ENCODE data around the gene UACA. TPM values are rescaled to one million over a fixed set of nuclear protein-coding genes. Genes with fewer than 3 reads are reported as not detected.
"Not testable (repeated sequence)": the region's sequence is repeated elsewhere in the genome, so short reads cannot be mapped to it uniquely, and the experiment has no call there.

Gene UACA
- total RNA-seq, 1 donor: 149 TPM

DNA sequence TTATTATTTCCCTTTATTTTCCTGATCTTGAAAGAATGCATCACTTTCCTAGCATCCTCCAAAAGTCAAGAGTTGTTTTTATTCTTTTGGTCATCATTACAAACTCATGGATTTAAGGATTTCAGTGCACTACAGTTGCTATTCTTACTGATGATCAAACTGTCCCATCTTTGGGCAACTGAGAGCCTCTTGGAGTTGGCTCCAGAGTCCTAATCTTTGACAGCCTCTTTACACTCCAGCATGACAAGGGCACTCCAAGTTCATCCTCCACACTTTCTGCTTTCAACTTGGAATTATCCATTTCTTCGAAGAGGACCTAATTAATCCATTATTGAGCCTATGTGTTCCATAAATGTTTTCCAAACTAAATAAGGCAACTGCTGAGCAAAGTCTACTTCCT, 5.7 kb downstream of the UACA start:
- TF ChIP-seq, protein P1, sequence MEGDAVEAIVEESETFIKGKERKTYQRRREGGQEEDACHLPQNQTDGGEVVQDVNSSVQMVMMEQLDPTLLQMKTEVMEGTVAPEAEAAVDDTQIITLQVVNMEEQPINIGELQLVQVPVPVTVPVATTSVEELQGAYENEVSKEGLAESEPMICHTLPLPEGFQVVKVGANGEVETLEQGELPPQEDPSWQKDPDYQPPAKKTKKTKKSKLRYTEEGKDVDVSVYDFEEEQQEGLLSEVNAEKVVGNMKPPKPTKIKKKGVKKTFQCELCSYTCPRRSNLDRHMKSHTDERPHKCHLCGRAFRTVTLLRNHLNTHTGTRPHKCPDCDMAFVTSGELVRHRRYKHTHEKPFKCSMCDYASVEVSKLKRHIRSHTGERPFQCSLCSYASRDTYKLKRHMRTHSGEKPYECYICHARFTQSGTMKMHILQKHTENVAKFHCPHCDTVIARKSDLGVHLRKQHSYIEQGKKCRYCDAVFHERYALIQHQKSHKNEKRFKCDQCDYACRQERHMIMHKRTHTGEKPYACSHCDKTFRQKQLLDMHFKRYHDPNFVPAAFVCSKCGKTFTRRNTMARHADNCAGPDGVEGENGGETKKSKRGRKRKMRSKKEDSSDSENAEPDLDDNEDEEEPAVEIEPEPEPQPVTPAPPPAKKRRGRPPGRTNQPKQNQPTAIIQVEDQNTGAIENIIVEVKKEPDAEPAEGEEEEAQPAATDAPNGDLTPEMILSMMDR (IDR thresholded peaks at IDR 0.05; ENCODE audit: insufficient read depth, low read length): no peak
- H3K4me3 ChIP-seq (ENCODE audit: low read depth, low read length): no peak overlapping the region
- no peak for DNase-seq (ENCODE audit: low read depth)

DNA sequence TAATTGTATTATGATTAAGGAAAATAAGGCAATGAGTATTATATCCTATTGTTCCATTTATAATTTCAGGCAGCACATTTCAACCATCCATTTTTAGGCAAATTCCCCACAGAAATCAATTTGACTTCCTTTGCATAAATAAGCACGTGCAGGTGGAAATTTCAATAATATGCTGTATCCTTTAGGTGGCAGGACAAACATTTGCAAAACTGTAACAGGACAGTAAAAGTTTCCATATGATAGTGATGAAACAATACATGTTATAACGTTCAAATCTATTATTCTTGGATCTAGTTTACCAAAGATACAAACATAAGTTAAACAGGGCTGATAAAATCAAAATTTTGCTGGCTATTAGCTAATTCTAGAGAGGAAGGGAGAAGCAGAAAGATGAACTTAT, 8.5 kb downstream of the UACA start:
- DNase-seq (ENCODE audit: low read depth): peak; percentile 25
- H3K4me3 ChIP-seq (ENCODE audit: low read depth, low read length): no peak overlapping the region
- TF ChIP-seq, protein P1 (IDR thresholded peaks at IDR 0.05; ENCODE audit: insufficient read depth, low read length): peak; percentile 3

DNA sequence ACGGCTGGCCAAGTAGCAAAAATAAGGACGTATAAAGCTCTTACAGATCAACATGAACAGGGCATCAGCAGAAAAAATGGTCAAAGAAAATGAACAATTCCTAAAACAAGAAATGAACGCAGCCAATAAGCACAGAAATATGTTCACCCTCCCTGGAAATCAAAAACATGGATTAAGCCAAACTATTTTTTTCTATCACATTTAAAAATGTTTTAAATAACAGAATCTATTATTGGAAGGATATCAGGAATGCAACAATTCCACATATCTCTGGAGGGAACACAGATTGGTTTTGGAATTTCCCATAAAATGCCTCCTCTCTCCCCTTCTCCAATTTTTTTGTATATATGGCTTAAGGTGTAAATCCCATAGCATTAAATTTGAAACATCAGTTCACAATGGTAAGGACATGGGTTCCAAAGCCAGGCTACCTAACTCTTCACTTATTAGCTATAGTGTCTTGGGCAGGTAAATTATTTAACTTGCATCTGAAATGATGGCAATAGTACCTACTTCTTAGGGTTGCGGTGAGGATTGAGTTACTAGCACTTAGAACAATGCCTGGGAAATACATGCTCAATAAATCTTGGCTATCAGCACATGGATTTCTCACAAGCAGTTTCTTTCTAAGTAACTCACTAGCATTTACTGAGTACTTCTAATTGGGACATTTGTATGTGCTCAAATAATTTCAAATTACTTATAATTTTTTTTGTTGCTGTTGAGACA, 10.1 kb downstream of the UACA start:
- peak; percentile 67 for DNase-seq (ENCODE audit: low read depth)
- TF ChIP-seq, protein P1 (IDR thresholded peaks at IDR 0.05; ENCODE audit: insufficient read depth, low read length): no peak

DNA sequence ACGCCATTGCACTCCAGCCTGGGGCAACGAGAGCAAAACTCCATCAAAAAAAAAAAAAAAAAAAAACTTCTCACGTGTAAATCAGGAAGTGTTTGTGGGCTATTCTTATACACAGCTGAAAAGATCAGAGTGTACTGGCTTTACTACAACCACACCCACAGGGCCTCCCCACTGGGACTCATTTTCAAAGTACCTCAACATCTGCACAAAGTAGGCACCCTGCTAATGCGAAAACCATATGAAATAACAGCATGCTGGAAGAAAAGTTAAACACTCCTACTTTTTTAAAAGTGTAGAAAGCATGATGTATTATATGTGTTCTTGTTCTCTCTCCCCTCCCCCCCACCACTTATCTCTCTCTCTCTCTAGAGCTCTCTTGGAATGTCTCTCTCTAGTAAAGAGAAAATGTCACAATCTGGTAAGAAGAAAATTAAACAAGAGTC, 11.1 kb downstream of the UACA start:
- no peak overlapping the region for H3K4me3 ChIP-seq (ENCODE audit: low read depth, low read length)
- TF ChIP-seq, protein P1 (IDR thresholded peaks at IDR 0.05; ENCODE audit: insufficient read depth, low read length): no peak
- peak; percentile 41 for DNase-seq (ENCODE audit: low read depth)

More for the DNA sequence above, 10.1 kb downstream of the UACA start:
- H3K4me3 ChIP-seq (ENCODE audit: low read depth, low read length): no peak overlapping the region

DNA sequence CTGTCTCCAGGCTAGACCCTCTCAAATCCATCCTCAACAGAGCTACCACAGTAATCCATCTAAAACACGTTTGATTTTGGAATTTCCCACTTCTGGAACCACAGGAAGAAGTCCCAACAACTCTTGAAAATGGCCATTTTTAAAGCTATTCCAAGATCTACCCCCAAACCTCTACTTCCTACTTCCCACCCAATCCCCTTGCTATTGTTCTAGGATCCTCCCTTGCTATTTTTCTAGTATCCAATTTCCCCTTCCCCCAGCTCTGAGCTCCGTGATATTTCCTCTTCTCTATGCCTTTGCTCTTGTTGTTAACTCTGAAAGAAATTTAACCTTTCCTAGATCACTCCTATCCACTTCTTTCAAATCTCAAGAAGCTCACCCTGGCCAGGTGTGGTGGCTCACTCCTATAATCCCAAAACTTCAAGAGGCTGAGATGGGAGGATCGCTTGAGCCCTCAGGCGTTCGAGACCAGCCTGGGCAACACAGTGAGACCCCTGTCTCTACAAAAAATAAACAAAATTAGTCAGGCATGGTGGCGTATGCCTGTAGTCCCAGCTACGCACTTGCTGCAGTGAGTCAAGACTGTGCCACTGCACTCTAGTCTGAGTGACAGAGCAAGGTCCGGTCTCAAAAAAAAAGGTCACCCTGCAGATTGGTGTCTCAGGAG, 13.0 kb downstream of the UACA start:
- TF ChIP-seq, protein P1 (IDR thresholded peaks at IDR 0.05; ENCODE audit: insufficient read depth, low read length): no peak
- no peak for DNase-seq (ENCODE audit: low read depth)
- no peak overlapping the region for H3K4me3 ChIP-seq (ENCODE audit: low read depth, low read length)

DNA sequence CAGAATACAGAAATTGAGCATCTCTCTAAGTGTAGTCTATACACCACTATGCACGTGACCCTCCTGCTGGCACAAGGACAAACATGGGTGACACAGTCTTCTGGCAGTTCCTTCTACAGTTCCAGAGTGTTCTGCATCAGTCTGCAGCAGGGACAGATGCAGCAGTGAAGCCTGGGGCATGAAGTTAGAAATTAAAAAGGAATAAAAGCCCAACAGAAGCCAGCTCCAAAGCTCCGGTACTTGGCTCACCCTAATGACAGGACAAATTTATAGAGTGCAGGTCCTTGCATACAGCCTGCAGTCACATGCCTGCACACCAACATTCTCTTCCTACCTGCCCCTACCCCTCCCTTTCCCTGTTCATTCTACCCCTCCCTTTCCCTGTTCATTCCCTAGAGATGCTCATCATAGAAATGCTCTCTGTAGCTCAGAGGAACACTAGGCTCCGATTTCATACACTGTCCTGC, 15.0 kb downstream of the UACA start:
- H3K4me3 ChIP-seq (ENCODE audit: low read depth, low read length): no peak overlapping the region
- peak; percentile 50 for DNase-seq (ENCODE audit: low read depth)
- TF ChIP-seq, protein P1 (IDR thresholded peaks at IDR 0.05; ENCODE audit: insufficient read depth, low read length): no peak

DNA sequence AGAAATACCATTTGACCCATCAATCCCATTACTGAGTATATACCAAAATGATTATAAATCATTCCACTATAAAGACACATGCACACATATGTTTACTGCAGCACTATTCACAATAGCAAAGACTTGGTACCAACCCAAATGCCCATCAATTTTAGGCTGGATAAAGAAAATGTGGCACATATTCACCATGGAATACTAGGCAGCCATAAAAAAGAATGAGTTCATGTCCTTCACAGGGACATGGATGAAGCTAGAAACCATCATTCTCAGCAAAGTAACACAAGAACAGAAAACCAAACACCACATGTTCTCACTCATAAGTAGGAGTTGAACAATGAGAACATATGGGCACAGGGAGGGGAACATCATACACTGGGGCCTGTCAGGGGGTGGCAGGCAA, 16.8 kb downstream of the UACA start:
- not testable (repeated sequence) for H3K4me3 ChIP-seq (ENCODE audit: low read depth, low read length)

More for the DNA sequence above, 16.8 kb downstream of the UACA start:
- not testable (repeated sequence) for DNase-seq (ENCODE audit: low read depth)

Measured in fibroblast of the aortic adventitia (primary cell).